Heart left ventricle (tissue), 16 donors: ENCODE data around the gene NFASC. TPM values are rescaled to one million over a fixed set of nuclear protein-coding genes. Genes with fewer than 3 reads are reported as not detected.

ENCODE experiments used
- ATAC-seq, 4 donors: fragments of 200-7000 bp; cut with Tn5 transposase; one replicate each; pipeline ENCODE4 v1.9.1; 2020 to 2022; ENCODE audit warnings: moderate library complexity in 4 of 4, mild to moderate bottlenecking in 3 of 4, moderate number of reproducible peaks in 1 of 4
- DNase-seq, 5 donors: peaks; one replicate each; pipeline ENCODE4 v3.0.0-alpha.2; 2020
- H3K27ac ChIP-seq, 12 donors: fragments of 200-600 bp; sonication (generic) in 4 of 12; one replicate each; pipeline versions ENCODE4 v1.5.0 to v1.8.0; 2016 to 2022; ENCODE audit warnings: mild to moderate bottlenecking in 2 of 12
- H3K27me3 ChIP-seq, 9 donors: fragments of 200-600 bp; sonication (generic) in 2 of 9; one replicate each; pipeline versions ENCODE4 v1.5.1 to v1.8.0; 2016 to 2022; ENCODE audit warnings: mild to moderate bottlenecking in 3 of 9
- H3K36me3 ChIP-seq, 9 donors: fragments of 200-600 bp; sonication (generic) in 2 of 9; one replicate each; pipeline versions ENCODE4 v1.5.0 to v1.8.0; 2018 to 2022; ENCODE audit warnings: mild to moderate bottlenecking in 2 of 9
- H3K4me1 ChIP-seq, 12 donors: fragments of 200-600 bp; sonication (generic) in 4 of 12; one replicate each; pipeline versions ENCODE4 v1.5.0 to v1.8.0; 2016 to 2022; ENCODE audit warnings: mild to moderate bottlenecking in 3 of 12
- H3K4me3 ChIP-seq, 12 donors: fragments of 200-600 bp; sonication (generic) in 4 of 12; one replicate each; pipeline versions ENCODE4 v1.5.0 to v1.8.0; 2017 to 2022; ENCODE audit warnings: mild to moderate bottlenecking in 9 of 12, moderate library complexity in 4 of 12
- H3K9me3 ChIP-seq, 12 donors: fragments of 200-600 bp; sonication (generic) in 4 of 12; one replicate each; pipeline versions ENCODE4 v1.5.0 to v1.8.0; 2016 to 2022; ENCODE audit warnings: mild to moderate bottlenecking in 1 of 12
- CTCF ChIP-seq, 12 donors: fragments of 200-600 bp; sonication (generic) in 4 of 12; IDR thresholded peaks; one replicate each; pipeline versions ENCODE4 v1.5.0 to v1.8.0; 2018 to 2022; ENCODE audit warnings: antibody characterized with exemption in 12 of 12, mild to moderate bottlenecking in 5 of 12
- POLR2A ChIP-seq, 2 donors: fragments of 450-650 bp; IDR thresholded peaks; one replicate each; pipeline ENCODE4 v1.6.1; 2017; ENCODE audit warnings: antibody characterized with exemption in 2 of 2, mild to moderate bottlenecking in 2 of 2, moderate library complexity in 2 of 2
- WGBS, 4 donors: extraction: QIAGEN DNeasy Blood & Tissue Kit in 2 of 4; methylation state at CpG; one replicate each; pipeline versions ENCODE4 v1.1.5 to v1.1.7; 2013 to 2018; 5-methylcytosine and 5-hydroxymethylcytosine counted together
- intact Hi-C, 10 donors: fragments of 100-400 bp; cut with DNase I; formaldehyde crosslinking; loops; one replicate each; pipeline versions ENCODE4 v1.11.1 to v1.14.2; 2022
- polyA plus RNA-seq, 2 donors: library from polyadenylated mRNA; stranded (reverse); fragments of 200-250 nt; gene quantifications; one replicate each; pipeline ENCODE4 v1.2.3, GENCODE V29; 2013
- total RNA-seq, 9 donors: library from RNA; depleted of rRNA in 2 of 9; stranded (reverse); fragments of >200 nt in 2 of 9; fragmentation: NEBNext Ultra II Directional in 3 of 9; extraction: Animal tissue kit (Norgen Biotek cat#: 25700) in 3 of 9; gene quantifications; one replicate each; pipeline versions ENCODE4 v1.1.0 to v1.2.4, GENCODE V29; 2016 to 2023
- donor health status: ischemic (EF 13 %, LVEDD 7.1; RV severe dilation, severe dysfunction).
- donor health status: healthy with polysubstance abuse.
- donor health status: DM: no; HTN: yes; CAD: no.
- donor health status: DM: no; HTN: no; CAD: no.
- donor health status: ischemic (EF 25% LVEDD 6.9; RV normal size, moderate dysfunction).
- donor health status: ischemic (EF 25% LVEDD 5.7; RV mildly dilated, moderate dysfunction).
- donor health status: healthy.
- donor health status: DM: yes; HTN: yes; CAD: no.
- donor health status: ischemic (EF 35%, LVEDD 5.7; RV mildly dilated, moderate dysfunction).
- donor health status: nonischemic (EF 11% LVEDD 7.7; RV severe dilation, severe dysfunction).
- donor health status: DM: yes; HTN: yes; CAD: no.
- donor health status: PGD.
- donor health status: ischemic (EF 29% LVEDD 5.4; RV normal size, mild dysfunction).
- donor health status: nonischemic (EF 23%, LVEDD 6.1; RV moderate dilation, normal function).

Gene NFASC
- total and polyA plus RNA-seq, 11 donors = 2.5 to 14.6 (median 10.3) TPM

- intact Hi-C loops = loop anchor here in 5 of 10 donors (5.0 to 10.0 kb wide), 4 partner anchors 76 to 271 kb away; no protein-coding TSS in a partner anchor
- Histone ChIP-seq H3K4me1 (peaks cover 0 to 8% (median 0%) of the 10 kb centered on the region in 12 donors), H3K27me3 (no peaks in the 10 kb centered on the region), H3K9me3 (no peaks in the 10 kb centered on the region), H3K36me3 (peaks cover 0 to 18% (median 4%) of the 10 kb centered on the region in 9 donors), H3K4me3 (no peak overlapping the region), H3K27ac (no peak overlapping the region)
- DNase-seq = no peak
- 81 to 92% (median 85%) methylated on average over 11 to 17 of the region's 17 CpGs for WGBS, 4 donors
- TF ChIP-seq POLR2A (IDR thresholded peaks at IDR 0.05) = no peak
- no peak for TF ChIP-seq CTCF (IDR thresholded peaks at IDR 0.05)
- no peak for ATAC-seq
Observed at GRCh38 chr1:204986181-204986580, 115.5 kb downstream of the NFASC start.

DNA sequence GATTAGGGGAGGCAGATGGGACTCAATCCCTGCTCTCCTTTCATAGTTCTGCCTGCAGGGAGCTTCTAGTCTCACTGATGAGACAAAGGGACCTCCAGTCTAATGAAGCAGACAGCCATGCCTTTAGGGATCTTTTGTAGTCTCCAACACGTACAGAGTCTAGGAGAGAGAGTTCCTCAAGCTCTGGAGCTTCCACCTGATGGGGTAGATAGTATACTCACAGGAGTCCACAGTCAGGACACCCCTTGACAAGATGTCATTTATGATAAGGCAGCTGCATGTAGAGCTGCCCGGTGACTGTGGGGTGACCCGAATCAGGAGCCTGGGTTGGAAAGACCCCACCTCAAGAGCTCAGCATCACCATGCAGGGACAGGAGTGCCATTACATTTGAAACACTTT is 117.0 kb downstream of the NFASC start:
- peaks cover 0 to 8% (median 0%) of the 10 kb centered on the region in 12 donors for H3K4me1 ChIP-seq
- H3K36me3 ChIP-seq = peaks cover 0 to 18% (median 4%) of the 10 kb centered on the region in 9 donors
- H3K27me3 ChIP-seq = no peaks in the 10 kb centered on the region
- H3K9me3 ChIP-seq = no peaks in the 10 kb centered on the region
- intact Hi-C loops = loop anchor here in 8 of 10 donors (2.0 to 10.0 kb wide), 6 partner anchors 73 to 270 kb away; no protein-coding TSS in a partner anchor
- TF ChIP-seq POLR2A (IDR thresholded peaks at IDR 0.05) (no peak), CTCF (IDR thresholded peaks at IDR 0.05) (no peak)
- DNase-seq (no peak), ATAC-seq (no peak)
- H3K4me3 ChIP-seq = no peak overlapping the region
- no peak overlapping the region for H3K27ac ChIP-seq
- WGBS, 4 donors = 83 to 92% (median 86%) methylated on average over 3 of the region's 3 CpGs

GRCh38 chr1:204988196-204988595 is 117.5 kb downstream of the NFASC start:
- Histone ChIP-seq H3K36me3 (peaks cover 0 to 18% (median 4%) of the 10 kb centered on the region in 9 donors), H3K27me3 (no peaks in the 10 kb centered on the region), H3K9me3 (no peaks in the 10 kb centered on the region), H3K4me3 (no peak overlapping the region), H3K27ac (no peak overlapping the region), H3K4me1 (peaks cover 0 to 10% (median 0%) of the 10 kb centered on the region in 12 donors)
- no peak for TF ChIP-seq CTCF (IDR thresholded peaks at IDR 0.05)
- TF ChIP-seq POLR2A (IDR thresholded peaks at IDR 0.05) = no peak
- 82 to 89% (median 85%) methylated on average over 4 of the region's 4 CpGs for WGBS, 4 donors
- DNase-seq (no peak), ATAC-seq (no peak)
- intact Hi-C loops = loop anchor here in 8 of 10 donors (2.0 to 10.0 kb wide), 6 partner anchors 73 to 269 kb away; no protein-coding TSS in a partner anchor

DNA sequence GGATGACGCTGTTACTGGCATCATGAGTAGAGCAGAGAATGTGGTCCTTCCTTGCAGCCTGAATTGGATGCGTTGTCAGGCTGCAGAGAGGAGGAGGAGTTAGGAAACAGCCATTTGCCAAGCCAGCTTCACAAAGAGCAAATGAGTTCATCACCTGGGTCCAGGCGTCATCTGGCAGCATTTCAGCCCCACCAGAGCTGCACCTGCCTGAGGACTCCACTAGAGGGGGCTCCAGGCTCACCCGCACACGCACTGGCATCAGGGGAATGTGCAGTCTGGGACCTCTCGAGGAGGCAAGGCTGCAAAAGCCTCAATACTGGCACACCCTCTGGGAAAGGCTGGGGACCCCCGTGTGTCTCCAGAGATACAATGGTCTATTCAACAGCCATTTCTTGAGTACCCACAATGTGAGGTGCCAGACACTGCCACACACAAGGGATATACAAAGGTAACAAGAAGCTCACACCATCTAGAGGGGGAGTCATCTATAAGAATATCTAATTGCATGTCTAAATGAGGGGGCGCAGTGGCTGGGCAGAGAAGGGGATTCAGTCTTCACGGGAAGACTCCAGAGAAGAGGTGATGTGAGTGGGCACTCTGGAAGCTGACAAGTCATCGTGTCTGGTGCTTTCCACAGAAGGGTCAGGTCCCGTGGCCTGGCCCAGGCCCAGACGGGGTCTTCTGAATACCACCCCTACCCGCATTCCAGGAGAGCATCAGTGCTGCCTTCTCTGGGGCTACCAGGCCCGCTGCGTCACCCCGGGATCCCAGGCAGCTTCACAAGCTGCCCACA is 118.8 kb downstream of the NFASC start:
- Histone ChIP-seq H3K36me3 (peaks cover 0 to 18% (median 4%) of the 10 kb centered on the region in 9 donors), H3K27ac (no peak overlapping the region), H3K4me1 (peaks cover 0 to 10% (median 0%) of the 10 kb centered on the region in 12 donors), H3K4me3 (no peak overlapping the region), H3K9me3 (no peaks in the 10 kb centered on the region), H3K27me3 (no peaks in the 10 kb centered on the region)
- 37 to 54% (median 50%) methylated on average over 12 to 16 of the region's 16 CpGs for WGBS, 4 donors
- intact Hi-C loops = loop anchor here (1.0 to 10.0 kb wide), 10 partner anchors 68 to 268 kb away; no protein-coding TSS in a partner anchor
- TF ChIP-seq POLR2A (IDR thresholded peaks at IDR 0.05) (no peak), CTCF (IDR thresholded peaks at IDR 0.05) (peak; percentile 83 to 92 (median 92))
- peak; percentile 68 to 91 (median 86) for ATAC-seq
- peak; percentile 63 to 81 (median 68) for DNase-seq
